ENCODE measurements around the gene SPOCK2. TPM values are rescaled to one million over a fixed set of nuclear protein-coding genes. Genes with fewer than 3 reads are reported as not detected.

The SPOCK2 gene
- total and polyA plus RNA-seq, 4 donors: 24.1 to 103 (median 60.1) TPM

GRCh38 chr10:72058347-72058898 is 29.9 kb downstream of the SPOCK2 start:
- Histone ChIP-seq H3K4me3 (no peak overlapping the region), H3K4me1 (ENCODE audit: control insufficient read depth in 5 of 5, insufficient read depth in 5 of 5, low read length in 5 of 5) (peaks cover 0 to 4% (median 0%) of the 10 kb centered on the region in 5 donors), H3K36me3 (ENCODE audit: control insufficient read depth in 4 of 4, insufficient read depth in 4 of 4, low read length in 4 of 4) (no peaks in the 10 kb centered on the region), H3K27ac (ENCODE audit: low read depth in 1 of 2, low read length in 1 of 2) (no peak overlapping the region), H3K27me3 (ENCODE audit: control insufficient read depth in 3 of 3, insufficient read depth in 3 of 3, low read length in 2 of 3) (no peaks in the 10 kb centered on the region), H3K9me3 (ENCODE audit: control insufficient read depth in 4 of 4, insufficient read depth in 3 of 4, low read length in 3 of 4) (no peaks in the 10 kb centered on the region), H3K9ac (ENCODE audit: insufficient read depth in 1 of 2, low read length in 2 of 2) (no peak overlapping the region)
- DNase-seq (no peak), ATAC-seq (ENCODE audit: insufficient read depth, low FRiP score) (no peak)
- 82 to 84% methylated on average over 12 of the region's 12 CpGs for WGBS, 2 donors
- TF ChIP-seq CTCF (IDR thresholded peaks at IDR 0.05; ENCODE audit: control extremely low read depth, extremely low read depth): no peak

GRCh38 chr10:72056932-72057751 is 31.2 kb downstream of the SPOCK2 start:
- DNase-seq (no peak), ATAC-seq (ENCODE audit: insufficient read depth, low FRiP score) (no peak)
- no peak overlapping the region for H3K27ac ChIP-seq (ENCODE audit: low read depth in 1 of 2, low read length in 1 of 2)
- no peaks in the 10 kb centered on the region for H3K36me3 ChIP-seq (ENCODE audit: control insufficient read depth in 4 of 4, insufficient read depth in 4 of 4, low read length in 4 of 4)
- no peak for TF ChIP-seq CTCF (IDR thresholded peaks at IDR 0.05; ENCODE audit: control extremely low read depth, extremely low read depth)
- H3K27me3 ChIP-seq (ENCODE audit: control insufficient read depth in 3 of 3, insufficient read depth in 3 of 3, low read length in 2 of 3): no peaks in the 10 kb centered on the region
- H3K4me3 ChIP-seq: no peak overlapping the region
- H3K9ac ChIP-seq (ENCODE audit: insufficient read depth in 1 of 2, low read length in 2 of 2): no peak overlapping the region
- WGBS, 2 donors: 91 to 95% methylated on average over 25 of the region's 25 CpGs
- no peaks in the 10 kb centered on the region for H3K9me3 ChIP-seq (ENCODE audit: control insufficient read depth in 4 of 4, insufficient read depth in 3 of 4, low read length in 3 of 4)
- peaks cover 0 to 4% (median 0%) of the 10 kb centered on the region in 5 donors for H3K4me1 ChIP-seq (ENCODE audit: control insufficient read depth in 5 of 5, insufficient read depth in 5 of 5, low read length in 5 of 5)

- TF ChIP-seq CTCF (IDR thresholded peaks at IDR 0.05; ENCODE audit: control extremely low read depth, extremely low read depth): no peak
- Histone ChIP-seq H3K36me3 (ENCODE audit: control insufficient read depth in 4 of 4, insufficient read depth in 4 of 4, low read length in 4 of 4) (no peaks in the 10 kb centered on the region), H3K27me3 (ENCODE audit: control insufficient read depth in 3 of 3, insufficient read depth in 3 of 3, low read length in 2 of 3) (no peaks in the 10 kb centered on the region), H3K9ac (ENCODE audit: insufficient read depth in 1 of 2, low read length in 2 of 2) (no peak overlapping the region), H3K4me3 (no peak overlapping the region), H3K4me1 (ENCODE audit: control insufficient read depth in 5 of 5, insufficient read depth in 5 of 5, low read length in 5 of 5) (peaks cover 0 to 4% (median 0%) of the 10 kb centered on the region in 5 donors), H3K9me3 (ENCODE audit: control insufficient read depth in 4 of 4, insufficient read depth in 3 of 4, low read length in 3 of 4) (no peaks in the 10 kb centered on the region), H3K27ac (ENCODE audit: low read depth in 1 of 2, low read length in 1 of 2) (no peak overlapping the region)
- ATAC-seq (ENCODE audit: insufficient read depth, low FRiP score): no peak
- 90 to 93% methylated on average over 5 of the region's 5 CpGs for WGBS, 2 donors
- DNase-seq: no peak
Observed at GRCh38 chr10:72056113-72056512, 32.2 kb downstream of the SPOCK2 start.
